H9 (cell line): ENCODE measurements around the gene COMMD1. TPM values are rescaled to one million over a fixed set of nuclear protein-coding genes. Genes with fewer than 3 reads are reported as not detected.

Experiments
- DNase-seq: peaks from one replicate; pipeline ENCODE4 v3.0.0-alpha.2; 2017
- H2AFZ ChIP-seq: one replicate; pipeline ENCODE4 v1.6.1; 2013; ENCODE audit warnings: mild to moderate bottlenecking, low read length, control low read depth, moderate library complexity
- H2AK5ac ChIP-seq: 2 replicates; pipeline ENCODE4 v1.6.1; 2013; ENCODE audit warnings: low read length, control low read depth, mixed read lengths; ENCODE audit not compliant: insufficient read length
- H2BK120ac ChIP-seq: one replicate; pipeline ENCODE4 v1.6.1; 2013; ENCODE audit warnings: low read depth, mild to moderate bottlenecking, low read length, control low read depth, inconsistent platforms; ENCODE audit not compliant: poor library complexity, severe bottlenecking
- H2BK12ac ChIP-seq: 2 replicates; pipeline ENCODE4 v1.6.1; 2013; ENCODE audit warnings: low read length, control low read depth, mixed read lengths, low read depth; ENCODE audit not compliant: insufficient read length
- H2BK15ac ChIP-seq: 2 replicates; pipeline ENCODE4 v1.6.1; 2013; ENCODE audit warnings: low read depth, low read length, control low read depth
- H2BK20ac ChIP-seq: one replicate; pipeline ENCODE4 v1.6.1; 2013; ENCODE audit warnings: low read depth, mild to moderate bottlenecking, low read length, control low read depth, inconsistent platforms; ENCODE audit not compliant: poor library complexity, severe bottlenecking
- H2BK5ac ChIP-seq: 2 replicates; pipeline ENCODE4 v1.6.1; 2013; ENCODE audit warnings: low read length, control low read depth, mixed read lengths; ENCODE audit not compliant: insufficient read length
- H3K14ac ChIP-seq: 2 replicates; pipeline ENCODE4 v1.6.1; 2013; ENCODE audit warnings: low read length, control low read depth; ENCODE audit not compliant: insufficient read depth
- H3K18ac ChIP-seq: 2 replicates; pipeline ENCODE4 v1.6.1; 2013; ENCODE audit warnings: low read depth, mild to moderate bottlenecking, mixed read lengths, low read length, control low read depth; ENCODE audit not compliant: insufficient read length
- H3K23ac ChIP-seq: 2 replicates; pipeline ENCODE4 v1.6.1; 2013; ENCODE audit warnings: low read length, control low read depth, mixed read lengths, low read depth; ENCODE audit not compliant: insufficient read length
- H3K23me2 ChIP-seq: 2 replicates; pipeline ENCODE4 v1.6.1; 2013; ENCODE audit warnings: low read depth, mild to moderate bottlenecking, mixed read lengths, low read length, control low read depth; ENCODE audit not compliant: insufficient read length, poor library complexity, severe bottlenecking
- H3K27ac ChIP-seq: 2 replicates; pipeline ENCODE4 v1.5.1; 2013; ENCODE audit warnings: low read length, control low read depth, mixed read lengths, low read depth; ENCODE audit not compliant: insufficient read length
- H3K27me3 ChIP-seq: 2 replicates; pipeline ENCODE4 v1.6.1; 2013; ENCODE audit warnings: low read length, control low read depth, inconsistent platforms; ENCODE audit not compliant: insufficient read depth
- H3K4ac ChIP-seq: 2 replicates; pipeline ENCODE4 v1.6.1; 2013; ENCODE audit warnings: low read depth, mild to moderate bottlenecking, control low read depth, inconsistent platforms, low read length, moderate library complexity
- H3K4me1 ChIP-seq: 2 replicates; pipeline ENCODE4 v1.6.1; 2013; ENCODE audit warnings: low read length, control low read depth, inconsistent platforms; ENCODE audit not compliant: insufficient read depth
- H3K4me2 ChIP-seq: 2 replicates; pipeline ENCODE4 v1.6.1; 2013; ENCODE audit warnings: low read length, control low read depth, mixed read lengths; ENCODE audit not compliant: insufficient read length, insufficient read depth
- H3K56ac ChIP-seq: 2 replicates; pipeline ENCODE4 v1.6.1; 2013; ENCODE audit warnings: low read depth, mild to moderate bottlenecking, mixed read lengths, low read length, control low read depth; ENCODE audit not compliant: insufficient read length
- H3K79me1 ChIP-seq: 2 replicates; pipeline ENCODE4 v1.6.1; 2013; ENCODE audit warnings: low read depth, mild to moderate bottlenecking, moderate library complexity, low read length, control low read depth, inconsistent platforms; ENCODE audit not compliant: insufficient read depth, poor library complexity, severe bottlenecking
- H3K79me2 ChIP-seq: 2 replicates; pipeline ENCODE4 v1.6.1; 2013; ENCODE audit warnings: low read length, control low read depth, inconsistent platforms; ENCODE audit not compliant: insufficient read depth
- H3K9ac ChIP-seq: 2 replicates; pipeline ENCODE4 v1.6.1; 2013; ENCODE audit warnings: low read length, control low read depth, mixed read lengths; ENCODE audit not compliant: insufficient read length; ENCODE audit errors: extremely low read depth
- H3K9me3 ChIP-seq: one replicate; pipeline ENCODE4 v1.6.1; 2013; ENCODE audit warnings: low read depth, low read length, inconsistent platforms; ENCODE audit not compliant: control insufficient read depth
- H3T11ph ChIP-seq: one replicate; pipeline ENCODE4 v1.6.1; 2013; ENCODE audit warnings: mild to moderate bottlenecking, low read length, control low read depth, inconsistent platforms
- H4K20me1 ChIP-seq: one replicate; pipeline ENCODE4 v1.6.1; 2013; ENCODE audit not compliant: control insufficient read depth, insufficient read length, insufficient read depth
- H4K5ac ChIP-seq: 2 replicates; pipeline ENCODE4 v1.6.1; 2013; ENCODE audit warnings: low read depth, mild to moderate bottlenecking, mixed read lengths, low read length, control low read depth; ENCODE audit not compliant: insufficient read length
- H4K8ac ChIP-seq: replicated peaks from 2 replicates; pipeline ENCODE4 v1.6.1; 2013; ENCODE audit warnings: low read length, control low read depth, mixed read lengths, low read depth; ENCODE audit not compliant: insufficient read length
- H4K91ac ChIP-seq: 2 replicates; pipeline ENCODE4 v1.6.1; 2013; ENCODE audit warnings: low read depth, mild to moderate bottlenecking, moderate library complexity, mixed read lengths, low read length, control low read depth; ENCODE audit not compliant: insufficient read length
- H3K27ac Mint-ChIP-seq, 3 experiments: 2 replicates in 2 of 3; 3 replicates in 1 of 3; pipeline ENCODE4 v1.8.0; 2020 to 2021; ENCODE audit warnings: mixed read lengths in 3 of 3, mild to moderate bottlenecking in 1 of 3, moderate library complexity in 1 of 3
- H3K27me3 Mint-ChIP-seq: 2 replicates; pipeline ENCODE4 v1.8.0; 2021; ENCODE audit warnings: low read depth, mild to moderate bottlenecking, moderate library complexity, mixed read lengths
- H3K36me3 Mint-ChIP-seq, 3 experiments: 2 replicates in 2 of 3; 3 replicates in 1 of 3; pipeline ENCODE4 v1.8.0; 2020 to 2021; ENCODE audit warnings: low read depth in 3 of 3, mixed read lengths in 3 of 3; ENCODE audit not compliant: insufficient read depth in 1 of 3
- H3K4me1 Mint-ChIP-seq, 2 experiments: 2 replicates each; pipeline ENCODE4 v1.8.0; 2020; ENCODE audit warnings: mixed read lengths in 2 of 2
- H3K4me3 Mint-ChIP-seq, 2 experiments: 2 replicates in 1 of 2; 3 replicates in 1 of 2; pipeline ENCODE4 v1.8.0; 2020 to 2021; ENCODE audit warnings: mild to moderate bottlenecking in 2 of 2, mixed read lengths in 2 of 2, moderate library complexity in 1 of 2
- H3K9me3 Mint-ChIP-seq, 2 experiments: 2 replicates in 1 of 2; 3 replicates in 1 of 2; pipeline ENCODE4 v1.8.0; 2020; ENCODE audit warnings: mild to moderate bottlenecking in 2 of 2, mixed read lengths in 2 of 2, moderate library complexity in 1 of 2
- CTCF ChIP-seq: fragments of 200-600 bp; sonication (generic); conservative IDR thresholded peaks from 3 replicates; pipeline ENCODE4 v1.8.0; 2021; ENCODE audit warnings: antibody characterized with exemption, mild to moderate bottlenecking
- whole genome bisulfite sequencing: extraction: QIAGEN DNeasy Blood & Tissue Kit; methylation state at CpG from one replicate; pipeline ENCODE4 v1.1.7; 2013; ENCODE audit warnings: missing lambda C conversion rate, low lambda C conversion rate, mixed read lengths; ENCODE audit not compliant: insufficient read length; ENCODE audit errors: extremely low coverage; 5-methylcytosine and 5-hydroxymethylcytosine counted together
- total RNA-seq: library from RNA; stranded (reverse); gene quantifications from 2 replicates; pipeline ENCODE4 v1.2.1, GENCODE V29; 2021

Gene COMMD1
- total RNA-seq, 1 experiment from 2014 or later, result 31.5 TPM

GRCh38 chr2:62099050-62099449, 193.6 kb downstream of the COMMD1 start:
- no peak overlapping the region; a peak in 1 of 7 replicates for H3K27ac Mint-ChIP-seq
- H3K4me3 Mint-ChIP-seq, result no peak overlapping the region
- no peaks in the 10 kb centered on the region for H3K27me3 Mint-ChIP-seq

More at GRCh38 chr2:62099050-62099449, 193.6 kb downstream of the COMMD1 start:
- Mint-ChIP-seq H3K36me3 (no peaks in the 10 kb centered on the region), H3K9me3 (no peaks in the 10 kb centered on the region), H3K4me1 (peaks cover 36 to 37% of the 10 kb centered on the region in 2 experiments)
- no peak overlapping the region for H3K56ac ChIP-seq
- H3K18ac ChIP-seq, result no peak overlapping the region
- H3K9me3 ChIP-seq, result no peaks in the 10 kb centered on the region
- WGBS, result no CpG with 5 or more reads among the region's 4 CpGs
- H3T11ph ChIP-seq, result no peak overlapping the region
- no peak overlapping the region for H3K27ac ChIP-seq
- H2BK12ac ChIP-seq, result no peak overlapping the region
- no peak overlapping the region for H2AFZ ChIP-seq
- no peak overlapping the region for H3K4ac ChIP-seq
- H3K14ac ChIP-seq, result no peak overlapping the region
- no peak overlapping the region for H3K4me2 ChIP-seq
- TF ChIP-seq CTCF, result no peak
- H2BK15ac ChIP-seq, result no peak overlapping the region
- H2BK20ac ChIP-seq, result no peak overlapping the region
- no peaks in the 10 kb centered on the region for H3K27me3 ChIP-seq
- H3K23me2 ChIP-seq, result no peaks in the 10 kb centered on the region
- H4K8ac ChIP-seq, result no peak overlapping the region
- H3K79me2 ChIP-seq, result no peaks in the 10 kb centered on the region
- H4K20me1 ChIP-seq, result no peaks in the 10 kb centered on the region
- no peak overlapping the region for H4K5ac ChIP-seq
- H4K91ac ChIP-seq, result no peak overlapping the region
- H3K9ac ChIP-seq, result no peak overlapping the region
- DNase-seq, result no peak
- H3K4me1 ChIP-seq, result peaks cover 2% of the 10 kb centered on the region; the same call in 1 of the 2 replicates
- H3K23ac ChIP-seq, result no peak overlapping the region
- no peaks in the 10 kb centered on the region for H3K79me1 ChIP-seq
- H2AK5ac ChIP-seq, result no peak overlapping the region
- H2BK120ac ChIP-seq, result no peak overlapping the region
- H2BK5ac ChIP-seq, result no peak overlapping the region
